Astrocyte (in vitro differentiated cells and primary cell): ENCODE results near the gene PPP2R2B.

Experiments
- CTCF ChIP-seq: IDR thresholded peaks from 2 replicates; pipeline ENCODE4 v1.5.1; 2011; ENCODE audit warnings: low read depth, mild to moderate bottlenecking, inconsistent platforms, low read length, moderate library complexity; ENCODE audit not compliant: insufficient read depth
- EZH2 ChIP-seq: IDR thresholded peaks from 2 replicates; pipeline ENCODE4 v1.6.1; 2012; ENCODE audit warnings: mild to moderate bottlenecking, low read length, inconsistent platforms; ENCODE audit not compliant: insufficient read depth

- TF ChIP-seq CTCF (no peak), EZH2 (no peak)
Measured at GRCh38 chr5:146880966-146881365, 2.4 kb upstream of the PPP2R2B start.
